Tibial nerve (tissue), 3 donors: ENCODE data around the gene MPND.

Source experiments
- POLR2A ChIP-seq, 2 donors: fragments of 450-650 bp; IDR thresholded peaks; one replicate each; pipeline ENCODE4 v1.6.1; 2017; ENCODE audit warnings: antibody characterized with exemption in 2 of 2, mild to moderate bottlenecking in 2 of 2, moderate library complexity in 2 of 2
- TF ChIP-seq, protein P1 (sequence below), 5 experiments: fragments of 200-600 bp in 3 of 5; fragments of 450-650 bp in 2 of 5; sonication (generic) in 3 of 5; IDR thresholded peaks; one replicate each; pipeline ENCODE4 v1.5.1; 2016 to 2019; ENCODE audit warnings: antibody characterized with exemption in 5 of 5, mild to moderate bottlenecking in 3 of 5, moderate library complexity in 2 of 5

DNA sequence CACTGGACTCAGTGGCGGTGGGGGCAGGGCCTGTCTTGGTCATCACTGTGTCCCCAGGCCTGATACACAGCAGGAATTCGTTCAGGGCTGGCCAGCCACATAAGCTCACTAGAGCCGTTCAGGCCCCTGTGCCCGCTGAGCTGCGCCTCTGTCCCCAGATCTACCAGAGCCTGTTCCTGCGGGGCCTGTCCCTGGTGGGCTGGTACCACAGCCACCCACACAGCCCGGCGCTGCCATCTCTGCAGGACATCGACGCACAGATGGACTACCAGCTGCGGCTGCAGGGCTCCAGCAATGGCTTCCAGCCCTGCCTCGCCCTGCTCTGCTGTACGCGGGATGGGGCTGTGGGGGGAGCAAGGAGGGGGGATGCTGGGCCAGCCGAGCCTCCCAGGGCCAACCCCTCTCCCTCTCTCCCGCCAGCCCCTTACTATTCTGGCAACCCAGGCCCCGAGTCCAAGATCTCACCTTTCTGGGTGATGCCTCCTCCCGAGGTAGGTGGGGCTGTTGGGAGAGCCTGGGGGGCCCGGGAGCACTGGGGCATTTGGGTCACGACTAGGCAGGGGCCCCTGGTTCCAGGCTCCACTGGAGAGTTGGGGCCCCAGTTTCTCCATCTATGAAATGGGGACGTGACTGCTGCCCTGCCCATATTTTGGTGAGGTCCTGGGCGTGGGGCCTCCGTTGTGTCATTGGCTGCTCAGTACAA lies 13.9 kb downstream of the MPND start:
- TF ChIP-seq, protein P1, sequence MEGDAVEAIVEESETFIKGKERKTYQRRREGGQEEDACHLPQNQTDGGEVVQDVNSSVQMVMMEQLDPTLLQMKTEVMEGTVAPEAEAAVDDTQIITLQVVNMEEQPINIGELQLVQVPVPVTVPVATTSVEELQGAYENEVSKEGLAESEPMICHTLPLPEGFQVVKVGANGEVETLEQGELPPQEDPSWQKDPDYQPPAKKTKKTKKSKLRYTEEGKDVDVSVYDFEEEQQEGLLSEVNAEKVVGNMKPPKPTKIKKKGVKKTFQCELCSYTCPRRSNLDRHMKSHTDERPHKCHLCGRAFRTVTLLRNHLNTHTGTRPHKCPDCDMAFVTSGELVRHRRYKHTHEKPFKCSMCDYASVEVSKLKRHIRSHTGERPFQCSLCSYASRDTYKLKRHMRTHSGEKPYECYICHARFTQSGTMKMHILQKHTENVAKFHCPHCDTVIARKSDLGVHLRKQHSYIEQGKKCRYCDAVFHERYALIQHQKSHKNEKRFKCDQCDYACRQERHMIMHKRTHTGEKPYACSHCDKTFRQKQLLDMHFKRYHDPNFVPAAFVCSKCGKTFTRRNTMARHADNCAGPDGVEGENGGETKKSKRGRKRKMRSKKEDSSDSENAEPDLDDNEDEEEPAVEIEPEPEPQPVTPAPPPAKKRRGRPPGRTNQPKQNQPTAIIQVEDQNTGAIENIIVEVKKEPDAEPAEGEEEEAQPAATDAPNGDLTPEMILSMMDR (IDR thresholded peaks at IDR 0.05) = no peak
- no peak for TF ChIP-seq POLR2A (IDR thresholded peaks at IDR 0.05)
